Caco-2 (cell line): ENCODE measurements around the gene KRT78. TPM values are rescaled to one million over a fixed set of nuclear protein-coding genes. Genes with fewer than 3 reads are reported as not detected.
A peak's percentile ranks its signal among the peaks of the same experiment; 100 is the strongest.

Source experiments
- BruUV-seq: library from RNA; stranded (reverse); fragments of 400-500 nt; replicated peaks from 2 replicates; lab custom pipeline; 2021; lab: Mats Ljungman, UMichigan
- CTCF ChIA-PET: fragments of 300-600 bp; sonication (Branson Sonifier 250); formaldehyde crosslinking; loops from one replicate; lab custom pipeline; 2022; ENCODE audit warnings: antibody characterized with exemption; lab: Charles Lee
- POLR2A ChIA-PET: fragments of 300-600 bp; sonication (Branson Sonifier 250); formaldehyde crosslinking; loops from one replicate; lab custom pipeline; 2022; ENCODE audit warnings: antibody characterized with exemption; lab: Charles Lee
- DNase-seq, 2 experiments: peaks; one replicate each; pipeline versions ENCODE4 v3.0.0 to v3.0.0-alpha.2; 2020 to 2022
- H3K27me3 ChIP-seq: replicated peaks from 2 replicates; pipeline ENCODE4 v1.6.0; 2011; ENCODE audit warnings: low read length; ENCODE audit not compliant: control insufficient read depth, insufficient read depth
- H3K36me3 ChIP-seq: 2 replicates; pipeline ENCODE4 v1.5.1; 2011; ENCODE audit warnings: low read length; ENCODE audit not compliant: control insufficient read depth, insufficient read depth
- H3K4me1 ChIP-seq: fragments of 250-450 bp; sonication (Bioruptor Pico); 2 replicates; pipeline ENCODE4 v1.5.1; 2020; ENCODE audit warnings: mild to moderate bottlenecking
- H3K4me3 ChIP-seq: 2 replicates; pipeline ENCODE4 v1.5.1; 2011; ENCODE audit warnings: low read depth, mild to moderate bottlenecking, control low read depth, low read length
- H3K9me3 ChIP-seq: fragments of 250-450 bp; sonication (Bioruptor Pico); 2 replicates; pipeline ENCODE4 v1.5.1; 2020; ENCODE audit warnings: mild to moderate bottlenecking, moderate library complexity
- H3K27ac Mint-ChIP-seq: one replicate; pipeline ENCODE4 v1.8.0; 2022; ENCODE audit warnings: mixed read lengths; ENCODE audit not compliant: unreplicated experiment
- H3K27me3 Mint-ChIP-seq: one replicate; pipeline ENCODE4 v1.8.0; 2022; ENCODE audit warnings: mixed read lengths; ENCODE audit not compliant: insufficient read depth, unreplicated experiment
- H3K36me3 Mint-ChIP-seq: one replicate; pipeline ENCODE4 v1.8.0; 2022; ENCODE audit warnings: mild to moderate bottlenecking, mixed read lengths; ENCODE audit not compliant: insufficient read depth, unreplicated experiment
- H3K4me1 Mint-ChIP-seq: one replicate; pipeline ENCODE4 v1.8.0; 2022; ENCODE audit warnings: low read depth, mixed read lengths; ENCODE audit not compliant: unreplicated experiment
- H3K4me3 Mint-ChIP-seq: one replicate; pipeline ENCODE4 v1.8.0; 2022; ENCODE audit warnings: mild to moderate bottlenecking, moderate library complexity, mixed read lengths; ENCODE audit not compliant: unreplicated experiment
- H3K9me3 Mint-ChIP-seq: one replicate; pipeline ENCODE4 v1.8.0; 2022; ENCODE audit warnings: mixed read lengths; ENCODE audit not compliant: unreplicated experiment
- CTCF ChIP-seq, 2 experiments: fragments of 200-600 bp in 1 of 2; IDR thresholded peaks; 1 replicate in 1 of 2; 2 replicates in 1 of 2; pipeline versions ENCODE4 v1.5.1 to v1.8.0; 2011 to 2022; ENCODE audit warnings: antibody characterized with exemption in 1 of 2, control low read depth in 1 of 2, inconsistent platforms in 1 of 2, low read depth in 1 of 2, low read length in 1 of 2, mild to moderate bottlenecking in 1 of 2, moderate library complexity in 1 of 2; ENCODE audit not compliant: insufficient read depth in 1 of 2, severe bottlenecking in 1 of 2, unreplicated experiment in 1 of 2
- intact Hi-C: fragments of 100-400 bp; cut with micrococcal nuclease; formaldehyde crosslinking; loops from one replicate; pipeline ENCODE4 v1.10.0; 2022; ENCODE audit not compliant: unreplicated experiment
- total RNA-seq: library from RNA; stranded (reverse); gene quantifications from 2 replicates; pipeline ENCODE4 v1.2.3, GENCODE V29; 2022

KRT78 gene
- total RNA-seq, 1 experiment from 2014 or later = not detected

DNA sequence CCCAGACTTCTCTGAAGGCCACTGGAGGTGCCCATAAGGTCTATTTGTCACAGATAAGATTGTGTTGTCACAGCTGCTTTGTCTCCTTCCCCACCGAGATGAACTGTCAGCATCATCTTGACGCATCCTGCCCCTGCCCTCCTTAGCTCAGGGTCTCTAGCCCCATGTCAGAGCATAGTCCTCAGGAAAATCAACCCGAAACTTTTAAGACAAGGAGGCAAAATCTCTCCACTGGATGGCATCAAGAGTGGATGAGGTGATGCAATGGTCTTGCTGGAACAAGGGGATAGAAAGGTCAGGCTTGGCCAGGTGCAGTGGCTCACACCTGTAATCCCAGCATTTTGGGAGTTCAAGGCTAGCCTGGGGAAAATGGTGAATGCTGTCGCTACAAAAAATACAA lies 22.8 kb downstream of the KRT78 start:
- Mint-ChIP-seq H3K27ac (peak overlapping the region; percentile 99), H3K4me1 (peaks cover 21% of the 10 kb centered on the region), H3K27me3 (no peaks in the 10 kb centered on the region), H3K9me3 (no peaks in the 10 kb centered on the region), H3K36me3 (no peaks in the 10 kb centered on the region), H3K4me3 (no peak overlapping the region)
- Histone ChIP-seq H3K9me3 (no peaks in the 10 kb centered on the region), H3K4me1 (peaks cover 29% of the 10 kb centered on the region), H3K36me3 (no peaks in the 10 kb centered on the region), H3K4me3 (no peak overlapping the region), H3K27me3 (no peaks in the 10 kb centered on the region)
- CTCF ChIA-PET = interaction anchor here (1.8 kb wide), 1 partner anchor 40 kb away, joined by 6 read pairs; no protein-coding TSS in a partner anchor
- no peak for DNase-seq
- POLR2A ChIA-PET = no interaction called here
- intact Hi-C loops = loop anchor here (2.0 kb wide), 1 partner anchor 39 kb away; no protein-coding TSS in a partner anchor
- no peak for TF ChIP-seq CTCF (IDR thresholded peaks at IDR 0.05; ENCODE audit: insufficient read depth in 1 of 2, low read depth in 1 of 2, low read length in 1 of 2, severe bottlenecking in 1 of 2, unreplicated experiment in 1 of 2)
- no TSS peak for BruUV-seq

DNA sequence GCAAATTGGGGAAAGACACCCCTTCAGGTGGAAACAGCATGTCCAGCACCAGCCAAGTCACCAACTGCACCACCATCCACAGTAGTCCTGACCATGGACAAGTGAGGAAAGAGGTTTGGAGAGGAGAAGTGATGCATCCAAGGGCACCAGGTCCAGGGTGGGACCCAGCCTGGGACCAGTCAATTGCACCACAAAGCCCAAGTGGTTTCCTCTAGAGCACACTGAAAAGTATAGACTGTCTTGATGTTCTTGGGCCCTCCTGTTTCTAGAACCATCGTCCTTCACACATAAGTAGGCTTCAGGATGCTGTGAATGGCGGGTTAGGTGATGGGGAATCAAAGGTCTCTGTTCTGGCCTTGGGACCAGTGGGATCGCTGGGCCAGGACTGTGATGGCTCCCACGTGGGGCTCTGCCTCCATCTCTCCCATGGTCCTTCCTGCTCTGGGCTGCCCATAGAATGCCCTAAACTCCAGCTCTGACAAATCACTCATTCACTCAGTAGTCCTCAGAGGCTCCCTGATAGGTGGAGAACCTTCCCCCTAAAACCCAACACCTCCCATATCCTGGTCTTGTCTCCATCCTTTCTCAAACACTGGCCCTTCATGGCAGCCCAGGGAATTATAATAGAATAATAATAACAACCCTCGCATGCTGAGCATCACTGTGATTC lies 23.9 kb downstream of the KRT78 start:
- H3K27me3 Mint-ChIP-seq = no peaks in the 10 kb centered on the region
- no peak for TF ChIP-seq CTCF (IDR thresholded peaks at IDR 0.05; ENCODE audit: insufficient read depth in 1 of 2, low read depth in 1 of 2, low read length in 1 of 2, severe bottlenecking in 1 of 2, unreplicated experiment in 1 of 2)

GRCh38 chr12:52823761-52824450 lies 24.9 kb downstream of the KRT78 start:
- ChIA-PET POLR2A (no interaction called here), CTCF (interaction anchor here (1.1 kb wide), 1 partner anchor 452 kb away, joined by 3 read pairs; no protein-coding TSS in a partner anchor)
- H3K27ac Mint-ChIP-seq = no peak overlapping the region
- H3K4me1 ChIP-seq = peaks cover 31% of the 10 kb centered on the region
- H3K4me3 ChIP-seq = no peak overlapping the region
- DNase-seq = no peak
- no peaks in the 10 kb centered on the region for H3K36me3 ChIP-seq
- no peak overlapping the region for H3K4me3 Mint-ChIP-seq
- H3K9me3 Mint-ChIP-seq = no peaks in the 10 kb centered on the region
- H3K27me3 Mint-ChIP-seq = no peaks in the 10 kb centered on the region
- TF ChIP-seq CTCF (IDR thresholded peaks at IDR 0.05; ENCODE audit: insufficient read depth in 1 of 2, low read depth in 1 of 2, low read length in 1 of 2, severe bottlenecking in 1 of 2, unreplicated experiment in 1 of 2) = no peak
- H3K36me3 Mint-ChIP-seq = no peaks in the 10 kb centered on the region
- H3K27me3 ChIP-seq = no peaks in the 10 kb centered on the region
- H3K4me1 Mint-ChIP-seq = peaks cover 28% of the 10 kb centered on the region
- BruUV-seq = no TSS peak
- intact Hi-C loops = no loop called here
- H3K9me3 ChIP-seq = no peaks in the 10 kb centered on the region

More for the DNA sequence above, 23.9 kb downstream of the KRT78 start:
- Mint-ChIP-seq H3K4me3 (no peak overlapping the region), H3K27ac (no peak overlapping the region), H3K36me3 (no peaks in the 10 kb centered on the region), H3K9me3 (no peaks in the 10 kb centered on the region), H3K4me1 (peaks cover 27% of the 10 kb centered on the region)
- peaks cover 29% of the 10 kb centered on the region for H3K4me1 ChIP-seq
- intact Hi-C loops = no loop called here
- no peak overlapping the region for H3K4me3 ChIP-seq
- BruUV-seq = no TSS peak
- POLR2A ChIA-PET = no interaction called here
- no peaks in the 10 kb centered on the region for H3K9me3 ChIP-seq
- DNase-seq = no peak
- no peaks in the 10 kb centered on the region for H3K36me3 ChIP-seq
- no peaks in the 10 kb centered on the region for H3K27me3 ChIP-seq
- CTCF ChIA-PET = no interaction called here
